Endometrium (tissue), 2 donors: ENCODE data around the gene TBC1D1.

ENCODE experiments used
- FAIRE-seq: peaks from 2 replicates; lab custom pipeline; 2012; peaks lifted over from hg19 to GRCh38; lab: Jason Lieb, UNC
- donor health status: control.
- donor health status: control.

The TBC1D1 gene

GRCh38 chr4:38106311-38106710, 215.4 kb downstream of the TBC1D1 start:
- FAIRE-seq: no peak

GRCh38 chr4:38106886-38107514, 216.1 kb downstream of the TBC1D1 start:
- no peak for FAIRE-seq

GRCh38 chr4:38107818-38108217, 216.9 kb downstream of the TBC1D1 start:
- no peak for FAIRE-seq

- FAIRE-seq: no peak
Observed at GRCh38 chr4:38109370-38109769, 218.5 kb downstream of the TBC1D1 start.

- FAIRE-seq: no peak
Observed at GRCh38 chr4:38109896-38110295, 219.0 kb downstream of the TBC1D1 start.

- no peak for FAIRE-seq
Observed at GRCh38 chr4:38111024-38111423, 220.1 kb downstream of the TBC1D1 start.

- FAIRE-seq: no peak
Observed at GRCh38 chr4:38111717-38112116, 220.8 kb downstream of the TBC1D1 start.

- no peak for FAIRE-seq
Observed at GRCh38 chr4:38113132-38113531, 222.2 kb downstream of the TBC1D1 start.

- FAIRE-seq: no peak
Observed at GRCh38 chr4:38113551-38113950, 222.7 kb downstream of the TBC1D1 start.

GRCh38 chr4:38114386-38115150, 223.7 kb downstream of the TBC1D1 start:
- FAIRE-seq: no peak

- FAIRE-seq: no peak
Observed at GRCh38 chr4:38115601-38116000, 224.7 kb downstream of the TBC1D1 start.

- FAIRE-seq: no peak
Observed at GRCh38 chr4:38117591-38117990, 226.7 kb downstream of the TBC1D1 start.

- FAIRE-seq: no peak
Observed at GRCh38 chr4:38119668-38120385, 228.9 kb downstream of the TBC1D1 start.

GRCh38 chr4:38120772-38121171, 229.9 kb downstream of the TBC1D1 start:
- no peak for FAIRE-seq

- FAIRE-seq: no peak
Observed at GRCh38 chr4:38122060-38122459, 231.2 kb downstream of the TBC1D1 start.

- FAIRE-seq: no peak
Observed at GRCh38 chr4:38123555-38123954, 232.7 kb downstream of the TBC1D1 start.

GRCh38 chr4:38124961-38125360, 234.1 kb downstream of the TBC1D1 start:
- FAIRE-seq: no peak

GRCh38 chr4:38125816-38126215, 234.9 kb downstream of the TBC1D1 start:
- FAIRE-seq: no peak

- FAIRE-seq: no peak
Observed at GRCh38 chr4:38128478-38129459, 237.9 kb downstream of the TBC1D1 start.

GRCh38 chr4:38129460-38130227, 238.8 kb downstream of the TBC1D1 start:
- no peak for FAIRE-seq

GRCh38 chr4:38130884-38131283, 240.0 kb downstream of the TBC1D1 start:
- FAIRE-seq: no peak
